HL-60 (cell line): ENCODE data around the gene ZFP62.

Source experiments
- GABPA ChIP-seq: IDR thresholded peaks from 2 replicates; pipeline ENCODE4 v1.6.1; 2012; ENCODE audit warnings: low read depth
- TF ChIP-seq, protein P1 (sequence below): IDR thresholded peaks from one replicate; pipeline ENCODE4 v1.5.1; 2011; ENCODE audit warnings: low read length, control low read depth, inconsistent platforms; ENCODE audit not compliant: insufficient read depth

DNA sequence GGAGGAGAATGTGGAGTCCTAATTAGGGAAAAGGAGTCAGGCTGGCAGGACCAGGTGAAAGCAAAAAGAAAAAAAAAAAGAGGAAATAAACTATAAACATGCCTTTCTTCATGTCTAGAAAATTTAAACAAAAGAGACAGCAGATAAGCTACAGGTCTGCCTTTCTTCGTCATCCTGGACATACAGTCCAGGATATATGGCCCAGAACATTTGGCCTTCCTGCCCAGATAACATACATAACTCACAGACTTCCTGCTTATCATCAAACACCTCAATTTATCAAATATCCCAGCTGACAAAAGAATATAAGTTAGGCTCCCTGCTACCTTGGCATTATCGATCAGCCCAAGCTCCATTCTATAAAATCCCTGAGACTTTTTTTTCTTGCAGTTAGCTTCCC, 49.1 kb upstream of the ZFP62 start:
- no peak for TF ChIP-seq GABPA
- TF ChIP-seq, protein P1, sequence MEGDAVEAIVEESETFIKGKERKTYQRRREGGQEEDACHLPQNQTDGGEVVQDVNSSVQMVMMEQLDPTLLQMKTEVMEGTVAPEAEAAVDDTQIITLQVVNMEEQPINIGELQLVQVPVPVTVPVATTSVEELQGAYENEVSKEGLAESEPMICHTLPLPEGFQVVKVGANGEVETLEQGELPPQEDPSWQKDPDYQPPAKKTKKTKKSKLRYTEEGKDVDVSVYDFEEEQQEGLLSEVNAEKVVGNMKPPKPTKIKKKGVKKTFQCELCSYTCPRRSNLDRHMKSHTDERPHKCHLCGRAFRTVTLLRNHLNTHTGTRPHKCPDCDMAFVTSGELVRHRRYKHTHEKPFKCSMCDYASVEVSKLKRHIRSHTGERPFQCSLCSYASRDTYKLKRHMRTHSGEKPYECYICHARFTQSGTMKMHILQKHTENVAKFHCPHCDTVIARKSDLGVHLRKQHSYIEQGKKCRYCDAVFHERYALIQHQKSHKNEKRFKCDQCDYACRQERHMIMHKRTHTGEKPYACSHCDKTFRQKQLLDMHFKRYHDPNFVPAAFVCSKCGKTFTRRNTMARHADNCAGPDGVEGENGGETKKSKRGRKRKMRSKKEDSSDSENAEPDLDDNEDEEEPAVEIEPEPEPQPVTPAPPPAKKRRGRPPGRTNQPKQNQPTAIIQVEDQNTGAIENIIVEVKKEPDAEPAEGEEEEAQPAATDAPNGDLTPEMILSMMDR, result no peak
